SK-N-SH (cell line): ENCODE data around the gene ACTA1. TPM values are rescaled to one million over a fixed set of nuclear protein-coding genes. Genes with fewer than 3 reads are reported as not detected.
A peak's percentile ranks its signal among the peaks of the same experiment; 100 is the strongest.
"Not testable (repeated sequence)": the region's sequence is repeated elsewhere in the genome, so short reads cannot be mapped to it uniquely, and the experiment has no call there.

Experiments
- CTCF ChIA-PET: fragments of 300-600, 350-600 bp; formaldehyde crosslinking; extraction: SDS; loops from one replicate; lab custom pipeline; 2021; lab: Yijun Ruan, JAX
- POLR2A ChIA-PET: fragments of 350-600 bp; sonication (Branson Sonifier 250); formaldehyde crosslinking; extraction: SDS; loops from one replicate; lab custom pipeline; 2020; ENCODE audit warnings: antibody characterized with exemption, inconsistent platforms; lab: Yijun Ruan, JAX
- DNase-seq: peaks from one replicate; pipeline ENCODE4 v3.0.0; 2012
- H2AFZ ChIP-seq: fragments of 200-600 bp; sonication (generic); 2 replicates; pipeline ENCODE4 v1.8.1; 2016; ENCODE audit warnings: antibody characterized with exemption, mild to moderate bottlenecking, low read depth
- H3F3A ChIP-seq: fragments of 200-600 bp; sonication (generic); replicated peaks from 2 replicates; pipeline ENCODE3; 2016; ENCODE audit warnings: antibody characterized with exemption, mild to moderate bottlenecking; ENCODE audit not compliant: insufficient read depth
- H3K27ac ChIP-seq, 2 experiments: fragments of 200-500 bp in 1 of 2; fragments of 200-600 bp in 1 of 2; sonication (Bioruptor generic) in 1 of 2; sonication (generic), shearing (Covaris generic) in 1 of 2; 2 replicates each; pipeline versions ENCODE4 v1.5.1 to v1.6.1; 2014 to 2016; ENCODE audit warnings: low read depth in 2 of 2, inconsistent platforms in 1 of 2, low read length in 1 of 2, mild to moderate bottlenecking in 1 of 2, mixed read lengths in 1 of 2
- H3K27me3 ChIP-seq: fragments of 200-600 bp; sonication (generic), shearing (Covaris generic); 2 replicates; pipeline ENCODE4 v1.6.1; 2016; ENCODE audit warnings: mixed run types; ENCODE audit not compliant: insufficient read depth
- H3K36me3 ChIP-seq, 2 experiments: fragments of 200-500 bp in 1 of 2; fragments of 200-600 bp in 1 of 2; sonication (Bioruptor generic) in 1 of 2; sonication (generic) in 1 of 2; replicated peaks in 1 of 2; 2 replicates each; pipeline versions ENCODE3 to v1.5.1; 2014 to 2016; ENCODE audit warnings: low read length in 1 of 2, mild to moderate bottlenecking in 1 of 2; ENCODE audit not compliant: insufficient read depth in 2 of 2, control insufficient read depth in 1 of 2
- H3K4me1 ChIP-seq, 2 experiments: fragments of 200-500 bp in 1 of 2; fragments of 200-600 bp in 1 of 2; sonication (Bioruptor generic) in 1 of 2; sonication (generic), shearing (Covaris generic) in 1 of 2; 2 replicates each; pipeline versions ENCODE4 v1.5.1 to v1.6.1; 2014 to 2016; ENCODE audit warnings: low read depth in 1 of 2, low read length in 1 of 2, mixed run types in 1 of 2; ENCODE audit not compliant: insufficient read depth in 2 of 2, control insufficient read depth in 1 of 2
- H3K4me2 ChIP-seq: fragments of 200-600 bp; sonication (generic), shearing (Covaris generic); 2 replicates; pipeline ENCODE4 v1.6.1; 2017; ENCODE audit warnings: mixed run types
- H3K4me3 ChIP-seq, 2 experiments: fragments of 200-500 bp in 1 of 2; fragments of 200-600 bp in 1 of 2; sonication (Bioruptor generic) in 1 of 2; sonication (generic), shearing (Covaris generic) in 1 of 2; 2 replicates each; pipeline versions ENCODE4 v1.5.1 to v1.8.1; 2014 to 2016; ENCODE audit warnings: low read depth in 2 of 2, inconsistent platforms in 1 of 2, low read length in 1 of 2, mild to moderate bottlenecking in 1 of 2, mixed read lengths in 1 of 2, moderate library complexity in 1 of 2
- H3K79me2 ChIP-seq: fragments of 200-600 bp; sonication (generic); 2 replicates; pipeline ENCODE4 v1.8.1; 2017; ENCODE audit warnings: mild to moderate bottlenecking; ENCODE audit not compliant: insufficient read depth
- H3K9ac ChIP-seq: fragments of 200-600 bp; sonication (generic); 2 replicates; pipeline ENCODE4 v1.6.1; 2017; ENCODE audit warnings: mixed run types
- H3K9me2 ChIP-seq: fragments of 200-600 bp; sonication (generic); 2 replicates; pipeline ENCODE4 v1.6.1; 2017; ENCODE audit warnings: mixed run types
- H3K9me3 ChIP-seq: fragments of 200-600 bp; sonication (generic); 2 replicates; pipeline ENCODE4 v1.6.1; 2017; ENCODE audit warnings: mixed run types, mild to moderate bottlenecking, moderate library complexity
- H4K20me1 ChIP-seq: fragments of 200-600 bp; sonication (generic); 2 replicates; pipeline ENCODE4 v1.6.1; 2017; ENCODE audit warnings: mild to moderate bottlenecking, mixed run types; ENCODE audit not compliant: insufficient read depth
- CTCF ChIP-seq: fragments of 200-600 bp; sonication (generic); IDR thresholded peaks from 2 replicates; pipeline ENCODE4 v1.6.1; 2017; ENCODE audit warnings: antibody characterized with exemption, mild to moderate bottlenecking, moderate library complexity
- EZH2phosphoT487 ChIP-seq: fragments of 200-600 bp; sonication (generic); IDR thresholded peaks from 2 replicates; pipeline ENCODE4 v1.6.1; 2017; ENCODE audit warnings: low read depth, mixed run types, mild to moderate bottlenecking, antibody characterized with exemption, moderate library complexity, borderline replicate concordance
- FOSL2 ChIP-seq: IDR thresholded peaks from 2 replicates; pipeline ENCODE4 v1.4.0; 2012; ENCODE audit warnings: low read depth, mild to moderate bottlenecking, moderate library complexity, borderline replicate concordance
- FOXJ3 ChIP-seq: sonication (generic); formaldehyde crosslinking; IDR thresholded peaks from 2 replicates; pipeline ENCODE4 v1.5.1; 2020; ENCODE audit warnings: mild to moderate bottlenecking, missing genetic modification reagents
- MEF2A ChIP-seq: IDR thresholded peaks from 2 replicates; pipeline ENCODE4 v1.4.0; 2012; ENCODE audit warnings: low read depth, borderline replicate concordance
- PBX3 ChIP-seq: IDR thresholded peaks from 2 replicates; pipeline ENCODE4; 2012
- RCOR1 ChIP-seq: fragments of 150-350 bp; IDR thresholded peaks from 2 replicates; pipeline ENCODE4 v1.6.1; 2017; ENCODE audit warnings: antibody characterized with exemption, low read length
- TEAD4 ChIP-seq: IDR thresholded peaks from 2 replicates; pipeline ENCODE4 v1.4.0; 2012; ENCODE audit warnings: mild to moderate bottlenecking, borderline replicate concordance; ENCODE audit not compliant: insufficient read depth
- ZBTB33 ChIP-seq: IDR thresholded peaks from 2 replicates; pipeline ENCODE4 v1.4.0; 2012; ENCODE audit warnings: low read depth, borderline replicate concordance
- WGBS: methylation state at CpG from one replicate; pipeline ENCODE4 v1.1.6; 2017; ENCODE audit warnings: low lambda C conversion rate; 5-methylcytosine and 5-hydroxymethylcytosine counted together
- polyA plus RNA-seq, 3 experiments: library from polyadenylated mRNA; depleted of rRNA; stranded (reverse); fragments of >200 nt; gene quantifications; 2 replicates each; pipeline ENCODE4 v1.2.3, GENCODE V29; 2012

The ACTA1 gene
- polyA plus RNA-seq, 1 of the 3 experiments (the other 2 are of a cell fraction) = 0.21 TPM

- TF ChIP-seq ZBTB33 (no peak), RCOR1 (no peak), PBX3 (no peak), FOSL2 (no peak)
Measured at GRCh38 chr1:229420224-229420623, 13.7 kb downstream of the ACTA1 start (continued).

GRCh38 chr1:229418586-229418985 is 15.3 kb downstream of the ACTA1 start:
- CTCF ChIA-PET, H3K9ac ChIP-seq, H3F3A ChIP-seq, H2AFZ ChIP-seq, H3K4me2 ChIP-seq, H3K79me2 ChIP-seq, H3K27me3 ChIP-seq, H3K9me2 ChIP-seq, H3K4me1 ChIP-seq, H3K36me3 ChIP-seq, H3K9me3 ChIP-seq, H3K27ac ChIP-seq, H3K4me3 ChIP-seq, POLR2A ChIA-PET, H4K20me1 ChIP-seq, DNase-seq: not testable (repeated sequence)
- WGBS = 85% methylated on average over 6 of the region's 6 CpGs

GRCh38 chr1:229412810-229413209 is 21.1 kb downstream of the ACTA1 start:
- H3K27ac ChIP-seq, H3K27me3 ChIP-seq, DNase-seq, H3K9me3 ChIP-seq, H3F3A ChIP-seq, H3K9me2 ChIP-seq, H2AFZ ChIP-seq, H4K20me1 ChIP-seq, POLR2A ChIA-PET, CTCF ChIA-PET, H3K4me2 ChIP-seq, H3K9ac ChIP-seq, H3K79me2 ChIP-seq, H3K36me3 ChIP-seq, H3K4me3 ChIP-seq: not testable (repeated sequence)
- 82% methylated on average over 5 of the region's 5 CpGs for WGBS
- peaks cover 10 to 43% of the 10 kb centered on the region in 2 experiments for H3K4me1 ChIP-seq

GRCh38 chr1:229412056-229412455 is 21.8 kb downstream of the ACTA1 start:
- H3K4me2 ChIP-seq = no peak overlapping the region
- H3K4me3 ChIP-seq = no peak overlapping the region
- H3K9me3 ChIP-seq = no peaks in the 10 kb centered on the region
- 95% methylated on average over 4 of the region's 7 CpGs for WGBS
- H2AFZ ChIP-seq = no peak overlapping the region
- H3K27me3 ChIP-seq = no peaks in the 10 kb centered on the region
- ChIA-PET POLR2A (interaction anchor here (2.1 to 2.7 kb wide), 2 partner anchors 70 to 76 kb away, joined by 4 to 9 read pairs; partner anchors contain the start of gene CCSAP), CTCF (interaction anchor here (1.1 to 1.3 kb wide), 2 partner anchors 12 to 154 kb away, joined by 3 to 4 read pairs; no protein-coding TSS in a partner anchor)
- no peaks in the 10 kb centered on the region for H3K36me3 ChIP-seq
- no peaks in the 10 kb centered on the region for H4K20me1 ChIP-seq
- DNase-seq = no peak
- H3K79me2 ChIP-seq = no peaks in the 10 kb centered on the region
- H3K9ac ChIP-seq = no peak overlapping the region
- TF ChIP-seq PBX3 (no peak), MEF2A (no peak), CTCF (no peak), EZH2phosphoT487 (no peak), TEAD4 (no peak), FOXJ3 (CRISPR knock-in tag) (no peak)
- peak overlapping the region in 1 of 2 experiments; percentile 95; a peak in 2 of 4 replicates for H3K27ac ChIP-seq
- peaks cover 10 to 43% of the 10 kb centered on the region in 2 experiments for H3K4me1 ChIP-seq
- peaks cover 5% of the 10 kb centered on the region for H3F3A ChIP-seq
- H3K9me2 ChIP-seq = no peaks in the 10 kb centered on the region
